HCT116 (cell line): ENCODE measurements around the gene CORO2B. TPM values are rescaled to one million over a fixed set of nuclear protein-coding genes. Genes with fewer than 3 reads are reported as not detected.

Experiments
- ATAC-seq: fragments of 200-7000 bp; cut with Tn5 transposase; 2 replicates; pipeline ENCODE4 v1.9.1; 2020; ENCODE audit warnings: mild to moderate bottlenecking, moderate library complexity
- BruUV-seq: library from RNA; stranded (reverse); fragments of 400-500 nt; replicated peaks from 2 replicates; lab custom pipeline; 2021; lab: Mats Ljungman, UMichigan
- CTCF ChIA-PET: fragments of 300-600 bp; sonication (Branson Sonifier 250); formaldehyde crosslinking; loops from one replicate; lab custom pipeline; 2021; ENCODE audit warnings: antibody characterized with exemption; lab: Charles Lee
- POLR2A ChIA-PET: fragments of 300-600, 350-600 bp; sonication (Branson Sonifier 250); formaldehyde crosslinking; loops from one replicate; lab custom pipeline; 2021; ENCODE audit warnings: antibody characterized with exemption; lab: Charles Lee
- RAD21 ChIA-PET, 2 experiments: fragments of 300-600 bp; sonication (Branson Sonifier 250); formaldehyde crosslinking; loops; one replicate each; lab custom pipeline; 2023; ENCODE audit warnings: low total read pairs in 2 of 2; ENCODE audit not compliant: uncharacterized antibody in 2 of 2, unreplicated experiment in 2 of 2, low non-redundant PET in 1 of 2; lab: Charles Lee
- DNase-seq: peaks from one replicate; pipeline ENCODE4 v3.0.0-alpha.2; 2010; ENCODE audit warnings: low read depth, low spot score
- H2AFZ ChIP-seq: fragments of 200-600 bp; shearing (Covaris generic), sonication (generic); 2 replicates; pipeline ENCODE4 v1.6.1; 2017; ENCODE audit warnings: low read depth, mixed run types, mixed read lengths, antibody characterized with exemption, low read length; ENCODE audit not compliant: poor library complexity, severe bottlenecking
- H3K27ac ChIP-seq: 2 replicates; pipeline ENCODE4 v1.5.1; 2012; ENCODE audit warnings: low read depth, low read length
- H3K27me3 ChIP-seq: fragments of 200-600 bp; sonication (generic); 2 replicates; pipeline ENCODE4 v1.6.1; 2016; ENCODE audit warnings: mixed run types, low read length, mixed read lengths; ENCODE audit not compliant: insufficient read depth
- H3K36me3 ChIP-seq, 2 experiments: fragments of 200-500 bp in 1 of 2; fragments of 200-600 bp in 1 of 2; sonication (Bioruptor generic) in 1 of 2; sonication (generic) in 1 of 2; 2 replicates each; pipeline versions ENCODE4 v1.5.1 to v1.6.1; 2014 to 2016; ENCODE audit warnings: low read length in 2 of 2, inconsistent platforms in 1 of 2, mixed read lengths in 1 of 2, mixed run types in 1 of 2; ENCODE audit not compliant: insufficient read depth in 2 of 2, control insufficient read depth in 1 of 2
- H3K4me1 ChIP-seq, 2 experiments: fragments of 200-600 bp in 1 of 2; sonication (generic) in 1 of 2; 2 replicates each; pipeline versions ENCODE4 v1.5.1 to v1.6.1; 2012 to 2017; ENCODE audit warnings: low read length in 2 of 2, inconsistent platforms in 1 of 2, mild to moderate bottlenecking in 1 of 2, mixed read lengths in 1 of 2, mixed run types in 1 of 2, moderate library complexity in 1 of 2; ENCODE audit not compliant: insufficient read depth in 2 of 2, control insufficient read depth in 1 of 2
- H3K4me2 ChIP-seq: fragments of 200-600 bp; sonication (generic); 2 replicates; pipeline ENCODE4 v1.6.1; 2017; ENCODE audit warnings: mixed run types, low read length, mixed read lengths
- H3K4me3 ChIP-seq, 2 experiments: fragments of 200-600 bp in 1 of 2; sonication (generic) in 1 of 2; replicated peaks in 1 of 2; 2 replicates each; pipeline ENCODE4 v1.5.1; 2011 to 2016; ENCODE audit warnings: low read length in 2 of 2, control low read depth in 1 of 2, low read depth in 1 of 2, mild to moderate bottlenecking in 1 of 2, mixed read lengths in 1 of 2, mixed run types in 1 of 2
- H3K79me2 ChIP-seq: fragments of 200-600 bp; sonication (generic); 2 replicates; pipeline ENCODE4 v1.6.1; 2017; ENCODE audit warnings: mild to moderate bottlenecking, mixed run types, low read length, moderate library complexity, mixed read lengths; ENCODE audit not compliant: insufficient read depth
- H3K9ac ChIP-seq: fragments of 200-600 bp; sonication (generic); 2 replicates; pipeline ENCODE4 v1.6.1; 2016; ENCODE audit warnings: low read length, mixed read lengths
- H3K9me2 ChIP-seq: fragments of 200-600 bp; sonication (generic), shearing (Covaris generic); 2 replicates; pipeline ENCODE4 v1.6.1; 2017; ENCODE audit warnings: mixed run types, mild to moderate bottlenecking, moderate library complexity; ENCODE audit not compliant: insufficient read depth
- H3K9me3 ChIP-seq, 2 experiments: fragments of 200-500 bp in 1 of 2; fragments of 200-600 bp in 1 of 2; sonication (Bioruptor generic) in 1 of 2; sonication (generic) in 1 of 2; 2 replicates each; pipeline ENCODE4 v1.6.1; 2014 to 2017; ENCODE audit warnings: low read length in 2 of 2, mixed read lengths in 2 of 2, inconsistent platforms in 1 of 2, low read depth in 1 of 2, mild to moderate bottlenecking in 1 of 2, mixed run types in 1 of 2, moderate library complexity in 1 of 2; ENCODE audit not compliant: control insufficient read depth in 1 of 2, insufficient read depth in 1 of 2
- H4K20me1 ChIP-seq: fragments of 200-600 bp; sonication (generic), shearing (Covaris generic); 2 replicates; pipeline ENCODE4 v1.6.1; 2017; ENCODE audit warnings: mixed run types, mild to moderate bottlenecking, moderate library complexity; ENCODE audit not compliant: insufficient read depth
- ATF3 ChIP-seq: IDR thresholded peaks from 2 replicates; pipeline ENCODE4 v1.6.1; 2012
- CEBPB ChIP-seq: IDR thresholded peaks from 2 replicates; pipeline ENCODE4 v1.6.1; 2012; ENCODE audit warnings: low read depth
- CTCF ChIP-seq, 3 experiments: fragments of 200-600 bp in 1 of 3; sonication (generic) in 1 of 3; IDR thresholded peaks in 2 of 3; conservative IDR thresholded peaks in 1 of 3; 2 replicates each; pipeline ENCODE4 v1.5.1; 2012 to 2017; ENCODE audit warnings: low read depth in 2 of 3, low read length in 2 of 3, antibody characterized with exemption in 1 of 3, borderline replicate concordance in 1 of 3, control low read depth in 1 of 3, mild to moderate bottlenecking in 1 of 3, mixed read lengths in 1 of 3, mixed run types in 1 of 3, moderate library complexity in 1 of 3; ENCODE audit not compliant: insufficient read depth in 1 of 3
- EGR1 ChIP-seq: IDR thresholded peaks from 2 replicates; pipeline ENCODE4 v1.6.1; 2012; ENCODE audit warnings: low read depth
- ELF1 ChIP-seq: IDR thresholded peaks from 2 replicates; pipeline ENCODE4 v1.6.1; 2012; ENCODE audit warnings: low read depth, borderline replicate concordance
- EZH2phosphoT487 ChIP-seq: fragments of 200-600 bp; IDR thresholded peaks from 2 replicates; pipeline ENCODE4 v1.6.1; 2018; ENCODE audit warnings: antibody characterized with exemption, borderline replicate concordance
- JUND ChIP-seq: IDR thresholded peaks from 2 replicates; pipeline ENCODE4 v1.6.1; 2012
- MAX ChIP-seq: IDR thresholded peaks from 2 replicates; pipeline ENCODE4 v1.6.1; 2012
- POLR2A ChIP-seq: IDR thresholded peaks from 2 replicates; pipeline ENCODE4 v1.7.0; 2011; ENCODE audit warnings: borderline replicate concordance; ENCODE audit not compliant: insufficient read depth, insufficient read length; ENCODE audit errors: extremely low read depth
- POLR2AphosphoS5 ChIP-seq: IDR thresholded peaks from 2 replicates; pipeline ENCODE4 v1.6.1; 2011; ENCODE audit warnings: mild to moderate bottlenecking, low read depth, low read length, moderate library complexity
- RAD21 ChIP-seq: IDR thresholded peaks from 2 replicates; pipeline ENCODE4 v1.6.1; 2012; ENCODE audit warnings: low read depth, mild to moderate bottlenecking
- REST ChIP-seq: IDR thresholded peaks from 2 replicates; pipeline ENCODE4 v1.6.1; 2012; ENCODE audit warnings: low read depth
- SRF ChIP-seq: IDR thresholded peaks from 2 replicates; pipeline ENCODE4 v1.6.1; 2012; ENCODE audit warnings: low read depth
- TCF7L2 ChIP-seq: IDR thresholded peaks from 2 replicates; pipeline ENCODE4 v1.7.0; 2011; ENCODE audit warnings: borderline replicate concordance, inconsistent platforms; ENCODE audit not compliant: insufficient read depth, insufficient read length; ENCODE audit errors: extremely low read depth
- YY1 ChIP-seq: IDR thresholded peaks from 2 replicates; pipeline ENCODE4 v1.6.1; 2011; ENCODE audit warnings: low read length, low read depth, moderate library complexity, mild to moderate bottlenecking; ENCODE audit not compliant: insufficient replicate concordance; ENCODE audit errors: extremely low read depth
- ZBTB33 ChIP-seq: IDR thresholded peaks from 2 replicates; pipeline ENCODE4 v1.6.1; 2011; ENCODE audit warnings: mild to moderate bottlenecking, low read length, moderate library complexity; ENCODE audit not compliant: insufficient replicate concordance; ENCODE audit errors: extremely low read depth
- ZFX ChIP-seq: fragments of 450-650 bp; IDR thresholded peaks from 2 replicates; pipeline ENCODE4 v1.6.1; 2017
- intact Hi-C: fragments of 100-400 bp; cut with micrococcal nuclease; formaldehyde crosslinking; loops from 2 replicates; pipeline ENCODE4 v1.10.0; 2022
- total RNA-seq: library from RNA; stranded (reverse); gene quantifications from one replicate; pipeline ENCODE4 v1.2.1, GENCODE V29; 2021; ENCODE audit not compliant: unreplicated experiment

Gene CORO2B
- total RNA-seq, 1 experiment from 2014 or later: 2.8 TPM

- CTCF ChIA-PET: interaction anchor here (0.8 kb wide), 1 partner anchor 106 kb away, joined by 4 read pairs; no protein-coding TSS in a partner anchor
- TF ChIP-seq MAX (no peak), CTCF (IDR thresholded peaks at IDR 0.05 in 2 of 3, conservative IDR thresholded peaks at IDR 0.05 in 1 of 3; ENCODE audit: borderline replicate concordance in 1 of 3, insufficient read depth in 1 of 3, low read depth in 2 of 3, low read length in 2 of 3) (no peak), TCF7L2 (no peak), SRF (no peak), ZFX (no peak), POLR2AphosphoS5 (no peak), REST (no peak), RAD21 (no peak), POLR2A (no peak), EGR1 (no peak), EZH2phosphoT487 (no peak), CEBPB (no peak), ATF3 (no peak), JUND (no peak), ELF1 (no peak), YY1 (no peak), ZBTB33 (no peak)
These were observed 191.4 kb downstream of the CORO2B start for GRCh38 chr15:68770216-68770615.

More at GRCh38 chr15:68770216-68770615, 191.4 kb downstream of the CORO2B start:
- Histone ChIP-seq H3K4me3 (no peak overlapping the region), H3K27me3 (no peaks in the 10 kb centered on the region), H3K36me3 (no peaks in the 10 kb centered on the region), H3K4me1 (peaks cover 0 to 3% of the 10 kb centered on the region in 2 experiments; a peak in 1 of 4 replicates), H2AFZ (no peak overlapping the region), H3K9me3 (no peaks in the 10 kb centered on the region), H3K9me2 (no peaks in the 10 kb centered on the region), H3K4me2 (no peak overlapping the region), H4K20me1 (no peaks in the 10 kb centered on the region), H3K79me2 (no peaks in the 10 kb centered on the region), H3K9ac (no peak overlapping the region), H3K27ac (no peak overlapping the region)
- DNase-seq: no peak
- no peak for ATAC-seq
- intact Hi-C loops: no loop called here
- no TSS peak for BruUV-seq
- ChIA-PET POLR2A (no interaction called here), RAD21 (no interaction called here)
